Stimulated activated naive CD8-positive, alpha-beta T cell treated with anti-CD3 and anti-CD28 coated beads, Interleukin-15, Interleukin-2, amounts not matched to agents 100 ng/mL and 50 ng/mL, for 24 hours (primary cell): ENCODE results near the gene NPB.

Experiments
- H3K27ac Mint-ChIP-seq: one replicate; pipeline ENCODE4 v1.8.0; 2021; ENCODE audit warnings: mild to moderate bottlenecking, mixed read lengths
- H3K27me3 Mint-ChIP-seq: one replicate; pipeline ENCODE4 v1.8.0; 2021; ENCODE audit warnings: mixed read lengths
- H3K36me3 Mint-ChIP-seq: one replicate; pipeline ENCODE4 v1.8.0; 2021; ENCODE audit warnings: low read depth, mixed read lengths
- H3K4me1 Mint-ChIP-seq: one replicate; pipeline ENCODE4 v1.8.0; 2021; ENCODE audit warnings: low read depth, mixed read lengths
- H3K4me3 Mint-ChIP-seq: one replicate; pipeline ENCODE4 v1.8.0; 2021; ENCODE audit warnings: mild to moderate bottlenecking, mixed read lengths
- H3K9me3 Mint-ChIP-seq: one replicate; pipeline ENCODE4 v1.8.0; 2021; ENCODE audit warnings: mixed read lengths

The NPB gene

GRCh38 chr17:81902023-81902652, at the start of gene NPB:
TSS of gene NPB (plus strand) at chr17:81902238. CDS start at chr17:81902278, 40 bp downstream.
- H3K27me3 Mint-ChIP-seq = peaks cover 9% of the 10 kb centered on the region
- no peak within 1 kb of the TSS for H3K4me3 Mint-ChIP-seq

DNA sequence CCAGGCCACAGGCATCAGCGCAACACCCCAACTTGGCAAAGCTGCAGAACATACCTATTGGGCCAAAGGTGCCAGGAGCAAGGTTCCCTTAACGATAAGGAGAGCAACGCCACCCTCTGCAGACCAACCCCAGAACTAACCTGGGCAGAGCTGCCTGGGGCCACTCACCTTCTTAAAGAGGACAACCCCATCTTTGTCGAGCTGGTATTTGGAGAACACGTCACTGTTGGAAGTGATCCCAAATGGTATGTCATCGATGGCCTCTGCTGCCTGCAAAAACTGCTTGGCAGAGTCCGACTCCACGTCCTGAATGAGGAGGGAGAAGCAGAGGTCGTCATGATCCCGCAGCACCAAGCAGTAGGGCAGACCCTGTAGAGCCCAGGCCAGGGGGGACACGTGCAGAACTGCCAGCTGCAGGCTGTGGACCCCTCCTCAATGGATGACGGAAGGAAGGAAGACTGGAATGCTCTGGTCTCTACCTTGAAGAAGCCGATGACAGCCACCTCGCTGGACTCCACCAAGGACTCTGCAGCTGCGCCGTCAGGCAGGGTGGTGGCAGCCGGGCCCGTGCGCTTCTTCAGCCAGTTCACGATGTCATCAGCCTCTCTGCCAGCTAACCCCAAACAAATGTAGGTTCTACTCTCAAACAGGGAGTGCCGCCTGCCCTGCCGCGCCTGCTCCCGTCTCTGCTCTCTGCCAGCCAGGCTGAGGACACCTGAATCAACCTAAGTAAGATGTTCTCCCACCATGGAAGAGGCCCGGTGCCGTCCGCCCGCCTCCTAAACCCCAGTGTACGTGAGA, 46.9 kb upstream of the NPB start:
- H3K4me3 Mint-ChIP-seq = no peak overlapping the region
- H3K4me1 Mint-ChIP-seq = peaks cover 28% of the 10 kb centered on the region
- peaks cover 60% of the 10 kb centered on the region for H3K36me3 Mint-ChIP-seq
- no peaks in the 10 kb centered on the region for H3K9me3 Mint-ChIP-seq
- no peaks in the 10 kb centered on the region for H3K27me3 Mint-ChIP-seq
- H3K27ac Mint-ChIP-seq = no peak overlapping the region

More at GRCh38 chr17:81902023-81902652, at the start of gene NPB:
- no peak within 1 kb of the TSS for H3K27ac Mint-ChIP-seq
- H3K9me3 Mint-ChIP-seq = no peaks in the 10 kb centered on the region
- H3K36me3 Mint-ChIP-seq = peaks cover 16% of the 10 kb centered on the region
- peaks cover 9% of the 10 kb centered on the region for H3K4me1 Mint-ChIP-seq

- Mint-ChIP-seq H3K27me3 (peaks cover 3% of the 10 kb centered on the region), H3K9me3 (no peaks in the 10 kb centered on the region), H3K27ac (peak overlapping the region; percentile 71), H3K4me1 (peaks cover 48% of the 10 kb centered on the region), H3K4me3 (peak overlapping the region; percentile 97), H3K36me3 (peaks cover 57% of the 10 kb centered on the region)
Measured at GRCh38 chr17:81858170-81858966, 43.7 kb upstream of the NPB start.

GRCh38 chr17:81858967-81859905, 42.8 kb upstream of the NPB start:
- Mint-ChIP-seq H3K27me3 (peaks cover 3% of the 10 kb centered on the region), H3K4me1 (peaks cover 56% of the 10 kb centered on the region), H3K4me3 (peak overlapping the region; percentile 97), H3K36me3 (peaks cover 59% of the 10 kb centered on the region), H3K27ac (peak overlapping the region; percentile 95), H3K9me3 (no peaks in the 10 kb centered on the region)

DNA sequence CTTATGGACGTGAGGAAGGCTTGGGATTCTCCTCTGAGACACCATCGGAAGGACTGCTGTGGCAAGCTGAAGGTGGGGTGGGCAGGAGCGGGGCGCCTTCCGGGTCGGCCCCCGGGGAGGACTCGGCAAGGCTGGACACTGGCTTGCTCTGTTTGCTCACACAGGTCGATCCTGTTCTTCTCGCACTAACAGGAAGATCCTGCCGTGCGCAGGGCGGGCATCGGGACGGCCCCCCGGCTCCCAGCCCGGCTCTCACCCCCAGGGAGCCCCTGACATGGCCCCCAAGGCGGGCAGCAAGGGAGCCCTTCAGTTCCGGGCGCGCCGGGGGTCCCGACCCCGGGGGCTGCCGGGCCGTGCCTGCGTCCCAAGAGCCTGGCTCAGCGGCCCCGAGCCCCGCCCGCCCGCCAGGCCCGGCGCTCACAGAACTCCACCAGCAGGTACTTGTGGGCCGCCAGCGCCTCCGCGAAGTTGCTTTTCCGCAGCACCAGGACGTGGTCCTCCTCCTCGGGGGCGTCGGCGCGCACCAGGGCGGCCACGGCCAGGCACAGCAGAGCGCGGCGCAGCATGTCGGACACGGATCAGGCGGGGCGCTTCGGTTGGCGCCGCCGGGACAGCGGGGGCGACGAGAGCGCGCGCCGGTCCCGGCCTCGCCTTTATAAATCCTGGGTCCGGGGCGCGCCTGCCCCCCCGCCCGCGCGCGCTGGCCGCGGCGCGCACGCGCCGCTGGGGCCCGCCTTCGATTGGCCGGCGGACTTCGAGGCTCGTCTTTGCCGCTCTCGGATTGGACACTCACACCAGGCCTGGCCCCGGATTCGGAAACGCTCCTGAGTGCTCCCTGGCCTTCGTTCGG, 41.9 kb upstream of the NPB start, which contains the start of gene P4HB:
Gene P4HB (minus strand): TSS at position 630 of the 850 bp plus-strand sequence. CDS start 64 bp downstream, at position 566.
- peak within 1 kb of the TSS; percentile 97 for H3K4me3 Mint-ChIP-seq
- no peaks in the 10 kb centered on the region for H3K9me3 Mint-ChIP-seq
- H3K27me3 Mint-ChIP-seq = peaks cover 3% of the 10 kb centered on the region
- H3K36me3 Mint-ChIP-seq = peaks cover 53% of the 10 kb centered on the region
- peak within 1 kb of the TSS; percentile 97 for H3K27ac Mint-ChIP-seq
- peaks cover 56% of the 10 kb centered on the region for H3K4me1 Mint-ChIP-seq

- peaks cover 3% of the 10 kb centered on the region for H3K27me3 Mint-ChIP-seq
- peak overlapping the region; percentile 95 for H3K4me3 Mint-ChIP-seq
- H3K9me3 Mint-ChIP-seq = no peaks in the 10 kb centered on the region
- peak overlapping the region; percentile 97 for H3K27ac Mint-ChIP-seq
- peaks cover 53% of the 10 kb centered on the region for H3K36me3 Mint-ChIP-seq
- peaks cover 61% of the 10 kb centered on the region for H3K4me1 Mint-ChIP-seq
Measured at GRCh38 chr17:81860756-81861568, 41.1 kb upstream of the NPB start.

DNA sequence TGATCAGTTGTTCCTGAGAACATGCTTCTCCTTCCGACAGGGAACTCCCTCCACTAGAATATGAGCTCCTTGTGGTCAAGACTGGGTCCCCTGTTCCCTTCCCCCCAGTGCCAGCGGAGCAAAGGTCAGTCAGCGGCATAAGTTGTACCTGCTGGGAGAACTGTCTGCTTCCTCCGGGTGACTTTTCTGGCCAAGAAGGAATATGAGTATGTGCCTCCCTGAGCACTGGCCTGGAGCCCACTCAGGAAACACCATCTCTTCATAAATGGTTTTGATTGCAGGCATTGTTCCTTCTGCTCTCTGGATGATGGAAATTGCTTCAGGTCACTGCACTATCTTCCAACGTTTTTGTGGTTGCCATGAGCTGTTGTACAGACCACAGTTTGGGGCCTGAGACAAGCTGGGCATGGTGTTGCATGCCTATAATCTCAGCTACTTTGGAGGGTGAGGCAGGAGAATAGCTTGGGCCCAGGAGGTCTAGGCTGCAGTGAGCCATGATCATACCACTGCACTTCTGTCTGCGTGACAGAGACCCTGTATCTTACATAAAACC, 38.8 kb upstream of the NPB start:
- Mint-ChIP-seq H3K36me3 (peaks cover 49% of the 10 kb centered on the region), H3K9me3 (no peaks in the 10 kb centered on the region), H3K27me3 (peaks cover 3% of the 10 kb centered on the region), H3K4me3 (peak overlapping the region; percentile 81), H3K4me1 (peaks cover 65% of the 10 kb centered on the region), H3K27ac (peak overlapping the region; percentile 96)

- Mint-ChIP-seq H3K4me3 (peak overlapping the region; percentile 81), H3K9me3 (no peaks in the 10 kb centered on the region), H3K27ac (peak overlapping the region; percentile 96), H3K27me3 (peaks cover 3% of the 10 kb centered on the region), H3K36me3 (peaks cover 45% of the 10 kb centered on the region), H3K4me1 (peaks cover 58% of the 10 kb centered on the region)
Measured at GRCh38 chr17:81863833-81864768, 37.9 kb upstream of the NPB start.

DNA sequence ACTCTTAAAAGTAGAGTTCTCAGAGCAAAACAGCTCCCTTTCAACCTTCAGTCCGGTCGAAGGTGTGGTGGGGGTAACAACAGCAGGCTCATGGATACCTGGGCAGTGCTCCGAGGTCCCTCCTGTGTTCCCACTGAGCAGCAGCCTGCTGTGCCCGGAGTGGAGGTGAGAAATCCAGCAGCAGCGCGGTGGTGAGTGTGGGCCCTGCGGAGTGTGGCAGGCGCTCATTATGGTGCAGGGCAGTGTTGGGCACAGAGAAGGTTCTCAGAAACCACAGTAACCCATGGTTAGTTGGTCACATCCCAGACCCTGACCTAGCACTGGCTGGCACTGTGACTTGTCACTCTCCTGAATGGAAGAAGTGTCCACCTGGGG, 36.7 kb upstream of the NPB start:
- Mint-ChIP-seq H3K27me3 (peaks cover 3% of the 10 kb centered on the region), H3K4me1 (peaks cover 62% of the 10 kb centered on the region), H3K9me3 (no peaks in the 10 kb centered on the region), H3K27ac (peak overlapping the region; percentile 52), H3K4me3 (no peak overlapping the region), H3K36me3 (peaks cover 50% of the 10 kb centered on the region)

- no peaks in the 10 kb centered on the region for H3K27me3 Mint-ChIP-seq
- peaks cover 48% of the 10 kb centered on the region for H3K36me3 Mint-ChIP-seq
- H3K4me3 Mint-ChIP-seq = peak overlapping the region; percentile 48
- H3K27ac Mint-ChIP-seq = peak overlapping the region; percentile 87
- H3K4me1 Mint-ChIP-seq = peaks cover 58% of the 10 kb centered on the region
- H3K9me3 Mint-ChIP-seq = no peaks in the 10 kb centered on the region
Measured at GRCh38 chr17:81865733-81866439, 36.2 kb upstream of the NPB start.

GRCh38 chr17:81866440-81867169, 35.4 kb upstream of the NPB start:
- H3K4me1 Mint-ChIP-seq = peaks cover 56% of the 10 kb centered on the region
- no peaks in the 10 kb centered on the region for H3K9me3 Mint-ChIP-seq
- H3K36me3 Mint-ChIP-seq = peaks cover 45% of the 10 kb centered on the region
- H3K27me3 Mint-ChIP-seq = no peaks in the 10 kb centered on the region
- peak overlapping the region; percentile 48 for H3K4me3 Mint-ChIP-seq
- H3K27ac Mint-ChIP-seq = peak overlapping the region; percentile 87
